T-helper 9 cell (primary cell): Measurements from ENCODE around the gene SH2D3A.

ENCODE experiments used
- DNase-seq: peaks from one replicate; pipeline ENCODE4 v3.0.0-alpha.2; 2020

Gene SH2D3A

DNA sequence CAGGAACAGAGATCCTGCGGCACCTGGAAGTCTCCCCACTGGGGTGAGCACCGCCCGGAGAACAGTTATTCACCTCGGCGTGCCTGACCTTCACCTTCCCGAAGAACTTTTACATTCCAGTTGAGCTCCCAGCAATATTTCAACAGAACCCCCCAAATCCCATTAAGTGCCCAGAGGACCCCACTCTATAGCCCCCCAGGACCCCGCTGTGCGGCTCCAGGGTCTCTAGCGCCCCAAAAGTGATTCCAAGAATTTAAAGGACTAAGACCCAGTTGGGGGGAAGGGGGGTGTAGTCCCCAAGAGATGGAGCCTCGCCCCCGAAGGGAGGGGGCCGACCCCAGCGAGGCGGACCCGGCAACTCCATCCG lies 30.3 kb downstream of the SH2D3A start:
- DNase-seq, result no peak

DNA sequence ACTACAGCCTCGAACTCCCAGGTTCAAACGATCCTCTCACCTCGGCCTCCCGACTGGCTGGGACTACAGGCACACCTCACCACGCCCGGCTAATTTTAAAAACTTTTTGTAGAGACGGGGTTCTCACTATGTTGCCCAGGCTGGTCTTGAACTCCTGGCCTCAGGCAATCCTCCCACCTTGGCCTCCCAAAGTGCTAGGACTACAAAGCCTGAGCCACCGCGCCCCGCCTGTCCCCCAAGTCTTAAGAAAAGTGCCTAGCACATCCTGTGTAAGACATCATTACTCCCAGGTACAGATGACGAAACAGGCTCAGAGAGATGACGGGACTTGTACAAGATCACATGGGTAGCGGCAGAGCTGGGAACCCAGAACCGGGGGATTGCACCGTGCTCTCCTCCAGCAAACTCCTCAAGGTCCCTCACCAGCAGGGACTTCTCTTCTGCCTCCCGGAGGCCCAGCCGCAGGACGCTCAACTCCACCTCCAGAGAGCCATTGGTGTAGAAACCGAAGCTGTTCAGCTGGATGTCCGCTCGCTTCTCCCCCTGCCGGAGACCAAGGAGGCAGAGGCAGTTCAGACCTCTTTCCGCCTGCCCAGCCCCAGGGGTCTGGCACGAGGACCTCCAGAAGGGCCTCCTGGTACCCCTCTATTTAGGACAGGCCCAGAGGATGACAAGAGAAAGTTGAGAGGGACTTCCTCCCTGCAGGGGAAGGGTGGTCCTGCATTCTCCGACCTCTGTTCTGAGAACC lies 30.9 kb downstream of the SH2D3A start:
- DNase-seq, result peak; percentile 45

DNA sequence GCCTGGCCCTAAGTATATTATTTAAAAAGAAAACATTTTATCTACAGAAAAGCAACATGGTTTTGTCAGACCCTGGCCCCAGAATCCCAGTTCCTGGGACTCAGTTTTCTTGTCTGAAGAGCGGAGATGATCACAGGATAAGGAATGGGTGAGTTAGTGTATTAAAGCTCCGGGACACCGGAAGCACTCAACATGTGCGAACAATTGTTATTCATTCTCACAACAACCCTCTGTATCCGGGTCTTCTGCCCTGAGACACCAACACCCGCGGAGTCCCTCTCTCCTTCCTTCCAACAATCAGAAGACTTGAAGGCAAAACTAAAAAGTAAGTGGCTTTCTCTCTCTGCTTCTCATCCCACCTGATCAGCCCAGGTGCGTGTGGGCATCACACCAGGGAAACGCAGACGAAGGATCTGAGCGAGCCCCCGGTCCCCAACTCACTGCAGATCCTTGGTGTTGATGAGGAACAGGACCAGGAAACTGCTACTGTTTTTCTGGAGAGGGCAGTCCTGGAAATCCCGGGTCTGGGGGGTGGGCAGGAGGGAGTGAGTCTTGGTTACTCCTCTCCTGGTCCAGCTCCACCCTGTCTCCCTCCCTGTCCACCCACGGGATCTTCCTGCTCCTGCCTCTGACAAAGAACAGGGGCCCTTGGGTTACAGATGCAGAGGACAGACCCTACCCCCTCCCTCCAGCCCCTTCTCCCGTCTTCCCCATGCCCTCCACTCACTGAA lies 31.9 kb downstream of the SH2D3A start:
- DNase-seq, result no peak

DNA sequence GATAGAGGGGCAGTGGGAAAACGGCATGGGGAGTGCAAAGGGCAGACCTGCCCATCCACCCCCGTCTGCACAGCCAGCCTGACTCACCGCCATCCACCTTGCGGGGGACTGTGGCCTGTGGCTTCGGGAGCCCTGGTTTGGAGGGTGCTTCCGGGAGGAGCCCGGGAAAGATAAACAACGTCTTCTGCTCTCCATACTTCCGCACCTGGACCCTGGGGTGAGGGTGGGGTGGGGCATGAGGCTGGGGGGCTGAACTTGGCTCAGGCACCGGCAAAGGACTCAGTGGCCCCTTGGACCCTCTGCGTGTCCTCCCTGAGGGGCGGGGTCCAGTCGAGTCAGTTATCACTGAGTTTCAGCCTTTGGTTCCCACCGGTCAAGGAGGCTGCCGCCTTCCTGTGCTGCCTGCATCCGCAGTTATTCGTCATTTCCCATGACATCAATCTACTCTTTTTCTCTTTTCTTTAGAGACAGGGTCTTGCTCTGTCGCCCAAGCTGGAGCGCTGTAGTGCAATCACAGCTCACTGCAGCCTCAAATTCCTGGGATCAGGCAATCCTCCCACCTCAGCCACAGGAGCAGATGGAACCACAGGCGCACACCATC lies 33.0 kb downstream of the SH2D3A start:
- no peak for DNase-seq

DNA sequence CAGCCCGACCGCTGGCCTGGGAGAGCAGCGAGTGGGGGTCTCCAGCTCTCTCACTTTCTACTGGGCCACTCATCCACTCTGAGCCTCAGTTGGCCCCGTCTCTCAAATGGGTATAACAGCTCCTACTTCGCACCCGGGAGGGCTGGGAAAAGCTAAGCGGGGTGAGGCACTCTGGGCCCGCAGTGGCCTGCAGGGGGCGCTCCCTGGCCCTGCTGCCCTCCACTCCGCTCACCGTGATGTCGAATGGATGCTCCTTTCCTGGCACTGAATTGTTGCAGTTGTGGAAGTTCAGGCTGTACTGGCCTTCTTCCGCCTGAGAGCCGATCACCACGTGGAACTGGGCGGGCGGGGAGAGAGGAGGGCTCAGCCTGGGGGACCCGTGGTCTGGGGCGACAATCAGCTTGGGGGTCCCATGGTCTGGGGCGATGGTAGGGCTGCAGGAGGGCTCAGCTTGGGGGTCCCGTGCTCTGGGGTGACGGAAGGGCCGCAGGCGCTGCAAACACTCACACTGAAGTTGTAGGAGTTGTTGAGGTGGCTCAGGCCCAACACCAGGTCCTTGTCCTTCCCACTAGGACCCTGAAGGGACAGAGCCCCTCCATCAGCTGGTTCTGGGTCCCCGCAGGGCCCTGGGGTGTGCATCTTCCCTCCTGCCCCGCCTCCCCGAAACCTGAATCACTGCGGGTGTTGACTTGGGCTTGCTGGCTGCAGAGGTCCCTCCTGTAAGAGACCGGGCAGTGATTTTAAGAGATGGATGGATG lies 33.7 kb downstream of the SH2D3A start:
- no peak for DNase-seq

DNA sequence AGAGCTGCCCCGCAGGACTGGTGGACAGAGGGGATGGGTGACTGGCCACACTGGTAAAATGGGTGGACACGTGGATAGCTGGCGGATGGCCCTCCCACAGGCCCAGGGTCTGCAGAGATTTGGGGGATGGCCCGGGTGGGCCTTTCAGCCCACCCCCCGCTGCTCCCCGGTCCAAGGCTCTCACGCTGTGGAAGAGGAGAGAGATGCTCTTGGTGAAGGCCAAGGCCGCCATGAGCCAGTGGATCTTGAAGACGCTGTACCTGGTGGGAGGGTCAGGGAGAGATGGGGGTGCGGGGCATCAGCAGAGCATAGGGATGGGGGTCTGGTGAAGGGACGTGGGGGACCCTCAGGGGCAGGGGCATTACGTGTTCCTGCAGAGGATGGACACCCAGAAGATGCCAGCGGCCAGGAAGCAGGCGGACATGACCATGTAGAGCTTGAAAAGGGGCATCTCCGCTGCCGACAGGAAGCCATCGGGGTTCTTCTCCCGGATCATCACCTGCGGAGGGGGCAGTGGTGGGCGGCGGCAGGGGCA lies 34.4 kb downstream of the SH2D3A start:
- no peak for DNase-seq

DNA sequence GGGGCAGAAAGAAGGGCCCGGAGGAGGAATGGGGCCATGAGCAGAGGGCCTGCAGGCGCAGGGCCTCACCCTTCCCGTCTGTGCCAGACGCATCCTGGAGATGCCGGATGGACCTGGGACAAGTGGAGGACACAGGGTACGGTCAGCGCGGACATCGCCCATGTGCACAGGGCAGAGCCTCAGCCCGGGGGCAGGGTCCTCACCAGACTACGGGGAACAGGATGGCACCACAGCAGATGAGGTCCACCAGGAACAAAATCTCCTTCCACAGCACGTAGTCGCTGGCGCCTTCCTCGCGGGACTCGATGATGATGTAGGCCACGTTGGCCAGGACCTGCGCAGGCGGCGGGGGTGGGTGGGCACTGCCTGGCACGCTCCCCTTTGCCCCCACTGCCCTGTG lies 35.4 kb downstream of the SH2D3A start:
- DNase-seq, result no peak

DNA sequence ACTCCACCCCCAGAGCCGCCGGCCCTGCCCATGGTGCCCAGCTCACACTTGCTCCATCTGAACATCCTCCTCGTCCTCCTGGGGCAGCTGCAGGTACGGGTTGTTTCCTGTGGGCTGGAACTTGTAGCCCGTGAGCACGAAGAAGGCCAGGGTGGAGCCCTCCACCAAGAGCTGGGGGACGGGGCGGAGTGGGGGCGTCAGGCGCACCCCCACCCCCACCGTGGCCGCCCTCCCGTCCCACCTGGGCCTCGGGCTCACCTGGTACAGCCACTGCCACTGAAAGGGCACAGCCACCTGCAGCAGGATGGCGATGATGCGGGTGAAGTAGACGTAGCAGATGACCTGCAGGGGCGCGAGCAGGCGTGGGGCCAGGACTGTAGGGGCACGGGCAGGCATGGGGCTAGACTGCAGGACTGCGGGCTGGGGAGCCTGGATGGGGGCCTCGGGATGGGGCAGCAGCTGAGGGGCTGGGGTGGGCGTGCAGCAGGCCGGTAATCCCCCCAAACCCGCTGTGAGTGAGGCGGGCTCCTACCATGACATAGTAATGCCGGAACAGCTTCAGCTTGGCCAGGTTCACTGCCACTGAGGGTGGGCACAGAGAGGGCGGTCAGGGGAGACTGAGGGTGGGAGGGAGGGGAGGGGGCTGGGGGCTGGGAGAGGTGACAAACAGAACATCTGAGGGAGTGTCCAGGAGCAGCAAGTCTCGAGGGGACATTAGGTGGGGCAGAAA lies 36.1 kb downstream of the SH2D3A start:
- DNase-seq, result no peak

DNA sequence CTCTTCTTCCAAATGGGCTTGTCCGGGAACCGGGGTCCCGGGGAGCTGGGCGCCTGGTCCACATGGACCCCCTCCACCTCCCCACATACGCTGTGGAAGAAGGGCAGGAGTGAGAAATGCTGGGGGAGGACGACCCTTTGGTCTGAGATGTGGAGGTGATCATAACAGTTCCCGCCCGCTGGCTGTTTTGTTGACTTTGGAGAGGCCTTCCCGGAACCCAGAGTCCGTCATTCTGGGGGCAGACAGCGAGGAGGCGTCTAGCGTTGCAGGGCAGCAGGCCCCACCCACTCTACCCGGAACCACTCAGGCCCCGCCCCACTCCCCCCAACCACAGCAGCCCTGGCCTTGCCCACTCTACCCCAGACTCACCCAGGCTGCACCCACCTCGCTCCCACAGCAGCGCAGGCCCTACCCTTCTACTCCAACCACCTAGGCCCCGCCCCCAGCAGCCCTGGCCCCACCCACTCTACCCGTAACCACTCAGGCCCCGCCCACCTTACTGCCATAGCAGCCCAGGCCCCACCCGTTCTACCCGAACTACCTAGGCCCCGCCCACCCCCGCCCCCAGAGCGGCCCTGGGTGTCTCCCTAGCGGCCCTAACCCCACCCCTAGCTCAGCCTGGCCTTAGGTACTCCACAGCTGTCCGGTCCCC lies 37.0 kb downstream of the SH2D3A start:
- DNase-seq, result peak; percentile 21

DNA sequence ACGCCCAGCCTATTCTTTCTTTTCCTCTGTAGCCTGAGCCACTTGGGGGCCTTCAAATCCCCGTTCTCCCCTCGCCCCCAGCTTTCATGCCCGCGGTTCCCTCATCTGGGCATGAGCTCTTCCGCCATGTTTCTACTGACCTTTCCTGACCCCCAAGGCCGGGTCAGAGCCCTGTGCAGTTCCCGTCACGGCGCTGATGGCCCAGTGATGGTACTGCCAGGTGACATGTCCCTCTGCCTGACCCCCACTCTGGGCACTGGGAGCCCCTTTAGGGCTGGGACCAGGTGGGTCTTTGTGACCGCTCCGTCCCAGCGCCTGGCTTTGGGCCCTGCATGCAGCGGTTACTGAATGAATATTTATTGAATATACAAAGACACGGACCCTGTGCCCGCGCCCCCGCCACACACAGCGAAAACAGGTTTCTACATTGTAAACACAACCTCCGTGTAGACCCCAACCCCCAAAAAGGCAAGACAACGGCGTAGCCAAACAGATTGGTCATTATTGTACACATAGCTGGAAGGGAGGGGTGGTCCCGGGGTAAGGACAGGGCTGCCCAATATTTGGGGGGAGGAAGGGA lies 37.6 kb downstream of the SH2D3A start:
- DNase-seq, result no peak

DNA sequence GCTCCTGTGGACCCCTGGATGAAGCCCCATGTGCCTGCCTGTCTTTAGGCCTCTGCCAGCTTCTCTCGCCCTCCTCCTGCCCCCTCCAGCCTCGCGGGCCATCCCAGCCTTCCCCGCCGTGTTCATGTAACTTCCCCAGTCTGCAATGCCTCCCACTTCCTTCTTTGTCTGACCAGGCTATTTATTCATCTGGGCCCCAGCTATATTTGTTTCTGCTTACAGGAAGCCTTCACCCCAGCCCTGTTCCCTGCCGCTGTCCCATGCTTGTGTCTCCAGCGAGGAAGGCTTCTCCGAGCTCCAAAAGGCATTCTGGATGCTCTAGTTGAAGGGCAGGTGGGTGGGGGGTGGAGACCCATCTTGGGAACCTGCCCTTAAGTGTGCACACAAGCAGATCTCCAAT lies 38.9 kb downstream of the SH2D3A start:
- no peak for DNase-seq

DNA sequence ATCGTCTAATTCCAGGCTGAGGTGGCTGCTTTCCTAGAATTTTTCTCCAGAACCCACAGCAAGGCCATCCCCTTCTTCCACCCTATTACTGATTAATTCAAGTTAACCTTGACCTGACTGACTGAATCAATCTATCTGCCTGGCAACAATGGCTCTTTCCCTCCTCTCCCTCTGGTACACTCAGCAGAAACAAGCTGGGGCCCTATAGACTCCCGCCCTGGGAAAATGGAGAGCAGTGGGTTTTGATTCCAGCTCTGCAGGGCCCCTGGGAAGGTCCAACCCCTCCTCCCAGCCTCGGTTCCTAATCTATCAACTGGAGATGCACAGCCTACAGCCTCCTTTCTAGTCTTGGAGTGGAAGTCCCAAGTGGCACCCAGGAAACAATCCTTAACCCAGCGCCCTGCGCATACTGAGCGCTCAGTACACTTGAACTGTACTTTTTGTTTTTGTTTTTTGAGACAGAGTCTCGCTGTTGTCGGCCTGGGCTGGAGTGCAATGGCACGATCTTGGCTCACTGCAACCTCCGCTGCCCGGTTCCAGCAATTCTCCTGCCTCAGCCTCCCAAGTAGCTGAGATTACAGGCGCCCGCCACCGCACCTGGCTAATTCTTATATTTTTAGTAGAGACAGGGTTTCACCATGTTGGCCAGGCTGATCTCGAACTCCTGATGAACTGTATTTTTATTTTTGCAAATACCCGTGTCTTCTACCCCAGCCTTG lies 41.6 kb downstream of the SH2D3A start:
- DNase-seq, result no peak

DNA sequence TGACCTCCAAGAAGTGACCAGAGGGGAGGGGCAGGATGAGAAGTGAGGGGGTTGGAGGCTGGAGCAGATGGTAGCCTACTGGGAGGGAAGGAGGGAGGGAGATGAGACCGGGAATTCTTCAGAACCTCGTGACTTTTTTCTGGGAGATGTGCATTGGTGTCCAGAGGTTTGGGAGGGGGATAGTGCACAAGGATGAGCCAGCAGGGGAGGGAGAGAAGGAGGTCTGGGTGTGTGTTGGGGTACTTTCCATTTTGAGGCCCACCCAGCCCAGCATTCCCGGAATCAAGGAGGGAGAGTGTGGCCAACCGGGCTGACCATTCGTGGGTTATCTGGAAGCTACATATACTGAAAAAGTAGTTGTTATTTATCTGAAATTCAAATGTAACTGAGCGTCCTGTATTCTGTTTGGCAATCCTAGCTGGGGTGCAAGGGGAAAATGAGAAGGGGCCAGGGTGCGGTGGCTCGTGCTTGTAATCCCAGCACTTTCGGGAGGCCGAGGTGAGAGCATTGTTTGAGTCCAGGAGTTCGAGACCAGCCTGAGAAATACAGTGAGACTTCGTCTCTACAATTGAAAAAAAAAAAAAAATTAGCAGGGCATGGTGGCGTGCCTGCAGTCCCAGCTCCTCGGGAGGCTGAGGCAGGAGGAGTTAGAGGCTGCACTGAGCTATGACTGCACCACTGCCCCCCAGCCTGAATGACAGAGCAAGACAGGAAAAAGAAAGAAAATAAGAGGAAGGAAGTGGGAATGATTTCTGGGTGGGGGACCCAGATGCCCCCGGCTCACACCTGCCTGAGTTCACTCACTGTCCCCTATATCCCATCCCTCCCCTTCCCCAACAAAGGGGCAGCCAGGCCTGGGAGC lies 42.4 kb downstream of the SH2D3A start:
- DNase-seq, result no peak

DNA sequence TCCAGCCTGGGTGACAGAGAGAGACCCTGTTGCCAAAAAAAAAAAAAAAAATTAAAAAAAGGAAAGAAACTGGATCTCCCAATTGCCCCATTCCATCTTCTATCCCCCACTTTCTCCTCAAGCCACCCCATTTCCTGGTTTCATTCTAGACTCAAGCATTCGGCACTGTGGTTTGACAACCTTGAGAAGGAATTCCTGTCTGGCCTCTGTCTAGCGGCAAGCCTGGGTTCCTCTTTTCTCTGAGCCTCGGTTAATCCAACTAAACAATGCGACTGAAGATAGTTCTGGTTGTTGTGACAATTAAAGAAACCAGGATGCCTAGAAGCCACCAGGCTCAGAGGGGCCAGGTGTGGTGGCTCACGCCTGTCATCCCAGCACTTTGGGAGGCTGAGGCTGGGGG lies 43.5 kb downstream of the SH2D3A start:
- DNase-seq, result no peak

DNA sequence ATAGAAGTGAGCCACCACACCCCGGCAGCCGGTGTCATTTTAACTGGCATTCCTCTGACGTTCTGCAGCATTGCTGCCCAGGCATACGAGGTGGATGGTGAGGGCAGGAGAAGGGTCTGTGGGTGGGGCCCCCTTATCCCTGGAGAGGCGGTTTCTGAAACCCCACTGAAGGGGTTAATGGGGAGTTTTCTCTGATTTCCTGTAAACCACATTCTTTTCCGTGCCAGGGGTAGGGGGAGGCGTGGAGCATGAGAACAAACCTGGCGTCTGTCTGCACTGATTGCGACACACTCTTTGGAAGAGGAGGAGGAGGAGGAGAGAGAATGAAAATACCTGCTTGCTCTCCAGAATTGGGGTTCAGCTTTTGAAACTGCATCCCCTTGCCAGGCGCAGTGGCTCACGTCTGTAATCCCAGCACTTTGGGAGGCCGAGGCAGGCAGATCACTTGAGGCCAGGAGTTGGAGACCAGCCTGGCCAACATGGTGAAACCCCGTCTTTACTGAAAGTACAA lies 44.1 kb downstream of the SH2D3A start:
- DNase-seq, result no peak

DNA sequence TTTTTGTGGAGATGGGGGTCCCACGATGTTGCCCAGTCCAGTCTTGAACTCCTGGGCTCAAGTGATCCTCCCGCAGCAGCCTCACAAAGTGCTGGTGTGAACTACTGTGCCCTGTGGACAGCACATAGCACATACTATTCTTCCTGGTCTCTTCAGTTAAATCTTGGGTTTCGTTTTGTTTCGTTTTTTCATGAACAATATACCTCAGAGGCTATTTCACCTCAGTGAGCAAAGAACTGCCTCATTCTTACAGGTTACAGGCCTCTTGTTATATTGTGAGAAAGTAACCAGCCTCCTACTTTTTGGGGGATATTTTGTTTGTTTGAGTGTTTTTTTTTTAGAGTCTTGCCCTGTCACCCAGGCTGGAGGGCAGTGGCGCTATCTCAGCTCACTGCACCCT lies 45.5 kb downstream of the SH2D3A start:
- DNase-seq, result no peak

DNA sequence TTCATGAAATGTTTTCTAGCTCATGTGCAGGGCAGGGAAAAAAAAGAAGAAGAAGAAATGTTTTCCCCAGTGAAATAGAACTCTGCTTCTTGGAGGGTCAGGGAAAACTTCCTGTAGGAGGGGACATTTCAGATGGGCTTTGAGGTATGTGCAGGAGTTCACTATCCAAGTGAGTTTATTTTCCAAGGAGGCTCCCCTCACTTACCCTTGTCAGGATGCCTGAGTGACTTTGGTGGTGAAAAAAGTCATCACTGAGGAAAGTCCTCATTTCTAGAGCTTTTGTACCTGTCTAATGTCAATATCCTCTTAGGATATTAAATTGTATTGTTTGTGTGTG lies 46.1 kb downstream of the SH2D3A start:
- no peak for DNase-seq

DNA sequence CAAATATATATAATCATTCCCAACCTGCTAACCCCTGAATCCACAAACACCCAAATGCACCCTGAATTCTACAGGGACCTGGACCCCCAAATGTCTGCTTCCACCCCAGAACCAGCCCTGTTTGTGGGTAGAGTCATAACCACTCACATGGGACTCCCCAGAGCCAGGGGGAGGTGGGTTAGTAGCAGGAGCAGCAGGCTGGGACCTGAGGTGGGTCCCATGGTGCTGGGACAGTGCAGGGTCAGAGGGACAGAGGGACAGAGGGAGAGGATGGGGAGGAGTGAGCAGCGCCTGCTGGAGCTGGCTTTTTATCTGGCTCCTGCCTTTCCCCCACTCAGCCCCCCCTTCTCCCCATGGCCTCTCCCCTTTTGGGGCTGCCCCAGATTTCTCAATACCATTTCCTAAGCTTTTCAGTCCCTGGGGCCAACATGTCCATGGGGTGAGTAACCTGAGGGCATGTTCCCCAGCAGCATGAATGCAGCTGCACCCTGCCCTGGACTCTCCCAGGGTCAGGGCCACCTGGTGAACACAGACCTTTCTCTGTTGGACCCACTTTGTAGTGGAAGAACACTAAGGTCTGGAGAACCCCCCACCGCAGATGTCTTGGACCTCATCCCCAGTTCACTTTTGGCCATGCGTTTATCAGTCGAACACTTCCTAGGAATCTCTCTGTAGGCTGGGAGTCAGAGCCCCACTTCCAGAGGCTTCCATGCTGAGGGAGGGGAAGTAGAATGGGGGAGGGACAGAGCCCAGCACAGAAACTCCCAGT lies 46.7 kb downstream of the SH2D3A start, which contains the start of gene C3:
Gene C3, minus strand, starts transcription at position 282 of the 769 bp plus-strand sequence. Its CDS starts 61 bp downstream, at position 221.
- DNase-seq, result no peak

DNA sequence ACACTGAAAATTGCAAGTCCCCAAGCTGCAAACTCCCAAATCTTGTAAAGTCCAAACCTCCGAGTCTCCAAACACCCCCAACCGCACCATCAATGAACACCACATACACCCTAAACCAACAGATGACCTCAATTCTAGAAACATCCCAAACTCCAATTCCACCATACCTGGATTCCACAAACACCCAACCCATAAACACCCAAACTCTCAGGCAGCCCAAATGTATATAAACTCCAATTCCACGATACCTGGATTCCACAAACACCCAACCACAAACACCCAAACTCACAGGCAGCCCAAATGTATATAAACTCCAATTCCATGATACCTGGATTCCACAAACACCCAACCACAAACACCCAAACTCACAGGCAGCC lies 47.3 kb downstream of the SH2D3A start:
- no peak for DNase-seq
